Keratinocyte (primary cell): Measurements from ENCODE around the gene HTRA1. TPM values are rescaled to one million over a fixed set of nuclear protein-coding genes. Genes with fewer than 3 reads are reported as not detected.
A peak's percentile ranks its signal among the peaks of the same experiment; 100 is the strongest.

ENCODE experiments used
- DNase-seq: peaks from one replicate; pipeline ENCODE4 v3.0.0-alpha.2; 2011; ENCODE audit warnings: low read depth, missing footprints, low spot score
- FAIRE-seq: peaks from 2 replicates; lab custom pipeline; 2011; peaks lifted over from hg19 to GRCh38; lab: Jason Lieb, UNC
- H2AFZ ChIP-seq: 2 replicates; pipeline ENCODE4 v1.6.0; 2012; ENCODE audit warnings: low read length, control low read depth, inconsistent platforms; ENCODE audit not compliant: control insufficient read depth
- H3K27ac ChIP-seq: 2 replicates; pipeline ENCODE4 v1.5.1; 2011; ENCODE audit warnings: low read length; ENCODE audit not compliant: control insufficient read depth, insufficient read depth
- H3K27me3 ChIP-seq: 3 replicates; pipeline ENCODE4 v1.6.0; 2011; ENCODE audit warnings: low read length; ENCODE audit not compliant: control insufficient read depth, insufficient read depth; ENCODE audit errors: extremely low read depth
- H3K36me3 ChIP-seq, 2 experiments: 2 replicates in 1 of 2; 3 replicates in 1 of 2; pipeline ENCODE4 v1.5.1; 2011; ENCODE audit warnings: low read length in 2 of 2, mild to moderate bottlenecking in 1 of 2; ENCODE audit not compliant: control insufficient read depth in 2 of 2, insufficient read depth in 2 of 2; ENCODE audit errors: extremely low read depth in 1 of 2
- H3K4me1 ChIP-seq: 3 replicates; pipeline ENCODE4 v1.5.1; 2011; ENCODE audit warnings: low read length; ENCODE audit not compliant: control insufficient read depth, insufficient read depth; ENCODE audit errors: extremely low read depth
- H3K4me2 ChIP-seq: 3 replicates; pipeline ENCODE4 v1.6.0; 2011; ENCODE audit warnings: low read depth, low read length; ENCODE audit not compliant: control insufficient read depth, insufficient read depth; ENCODE audit errors: extremely low read depth
- H3K4me3 ChIP-seq, 3 experiments: fragments of 200-600 bp in 1 of 3; sonication (generic) in 1 of 3; 2 replicates in 2 of 3; 3 replicates in 1 of 3; pipeline ENCODE4 v1.5.1; 2011 to 2016; ENCODE audit warnings: low read length in 3 of 3, mild to moderate bottlenecking in 3 of 3, control low read depth in 2 of 3, inconsistent platforms in 1 of 3, low read depth in 1 of 3, mixed read lengths in 1 of 3, mixed run types in 1 of 3, moderate library complexity in 1 of 3; ENCODE audit not compliant: control insufficient read depth in 2 of 3, insufficient read depth in 2 of 3; ENCODE audit errors: extremely low read depth in 1 of 3
- H3K79me2 ChIP-seq: 2 replicates; pipeline ENCODE4 v1.6.0; 2012; ENCODE audit warnings: low read length; ENCODE audit not compliant: control insufficient read depth, insufficient read depth
- H3K9ac ChIP-seq: 3 replicates; pipeline ENCODE4 v1.6.0; 2011; ENCODE audit warnings: low read length; ENCODE audit not compliant: control insufficient read depth, insufficient read depth; ENCODE audit errors: extremely low read depth
- H3K9me1 ChIP-seq: 3 replicates; pipeline ENCODE4 v1.6.0; 2011; ENCODE audit warnings: low read length; ENCODE audit not compliant: control insufficient read depth, insufficient read depth; ENCODE audit errors: extremely low read depth
- H3K9me3 ChIP-seq: 2 replicates; pipeline ENCODE4 v1.5.1; 2012; ENCODE audit warnings: low read depth, low read length; ENCODE audit not compliant: control insufficient read depth
- H4K20me1 ChIP-seq: 3 replicates; pipeline ENCODE4 v1.6.0; 2011; ENCODE audit warnings: low read length; ENCODE audit not compliant: control insufficient read depth, insufficient read depth; ENCODE audit errors: extremely low read depth
- CTCF ChIP-seq, 3 experiments: IDR thresholded peaks in 1 of 3; conservative IDR thresholded peaks in 1 of 3; optimal IDR thresholded peaks in 1 of 3; 2 replicates in 2 of 3; 3 replicates in 1 of 3; pipeline versions ENCODE3 to v1.5.1; 2011; ENCODE audit warnings: low read length in 3 of 3, mild to moderate bottlenecking in 3 of 3, moderate library complexity in 2 of 3, control low read depth in 1 of 3, inconsistent platforms in 1 of 3; ENCODE audit not compliant: insufficient read depth in 2 of 3; ENCODE audit errors: extremely low read depth in 1 of 3
- EZH2 ChIP-seq: IDR thresholded peaks from one replicate; pipeline ENCODE4 v1.6.1; 2012; ENCODE audit warnings: inconsistent platforms, mild to moderate bottlenecking, low read length, moderate library complexity
- dilution Hi-C: fragments of 300-500 bp; cut with MboI; formaldehyde crosslinking; loops from one replicate; pipeline ENCODE4 v1.7.0; 2020; ENCODE audit warnings: low sequenced_read_pairs; ENCODE audit not compliant: extremely low pct_ligation_motif_present
- polyA minus RNA-seq, 3 experiments: library from RNA; depleted of rRNA, polyadenylated mRNA; stranded (reverse); fragments of >200 nt; gene quantifications; 1 replicate in 1 of 3; 2 replicates in 1 of 3; 3 replicates in 1 of 3; pipeline ENCODE4 v1.2.3, GENCODE V29; 2011
- polyA plus RNA-seq, 5 experiments: library from polyadenylated mRNA; depleted of rRNA in 3 of 5; stranded (reverse) in 3 of 5; stranded (forward) in 1 of 5; unstranded in 1 of 5; fragments of >200 nt; gene quantifications; 1 replicate in 1 of 5; 2 replicates in 3 of 5; 3 replicates in 1 of 5; pipeline versions ENCODE4 v1.2.1 to v1.2.3, GENCODE V29; 2011 to 2012; ENCODE audit warnings: missing spikeins in 2 of 5, low read depth in 1 of 5, low replicate concordance in 1 of 5

HTRA1 gene
- polyA plus RNA-seq (353 to 506 TPM (median 412 TPM) in 3 replicates), polyA minus RNA-seq (106 to 221 TPM (median 187 TPM) in 3 replicates)
- 77.7 TPM for polyA plus RNA-seq (2011; ENCODE audit: low read depth)
- polyA plus RNA-seq (2011; cell fraction: cytosol; rRNA removed): 332 and 372 TPM in 2 replicates
- polyA plus RNA-seq (2011; cell fraction: nucleus; rRNA removed): 463 and 555 TPM in 2 replicates
- 189 and 262 TPM in 2 replicates for polyA plus RNA-seq (2012; ENCODE audit: low replicate concordance)
- polyA minus RNA-seq (2011; cell fraction: cytosol; rRNA and poly(A)+ RNA removed): 191 TPM
- polyA minus RNA-seq (2011; cell fraction: nucleus; rRNA and poly(A)+ RNA removed): 118 and 182 TPM in 2 replicates

GRCh38 chr10:122461367-122461728 lies at the start of gene HTRA1:
Gene HTRA1, plus strand, starts transcription at chr10:122461553. Its CDS starts 100 bp downstream, at chr10:122461653.
- H3K9ac ChIP-seq: peak within 1 kb of the TSS; percentile 83
- dilution Hi-C loops: no loop called here
- H3K36me3 ChIP-seq: peaks cover 0 to 9% of the 10 kb centered on the region in 2 experiments
- peak within 1 kb of the TSS; percentile 87 for H3K4me2 ChIP-seq
- peaks cover 25% of the 10 kb centered on the region for H3K4me1 ChIP-seq
- H3K27ac ChIP-seq: peak within 1 kb of the TSS; percentile 75
- no peaks in the 10 kb centered on the region for H3K27me3 ChIP-seq
- no peaks in the 10 kb centered on the region for H3K9me3 ChIP-seq
- FAIRE-seq (no peak), DNase-seq (no peak)
- TF ChIP-seq CTCF (optimal IDR thresholded peaks at IDR 0.05 in 1 of 3, IDR thresholded peaks at IDR 0.05 in 1 of 3, conservative IDR thresholded peaks at IDR 0.05 in 1 of 3; ENCODE audit: extremely low read depth in 1 of 3, insufficient read depth in 2 of 3, low read length in 3 of 3) (no peak), EZH2 (no peak)
- H3K4me3 ChIP-seq: peak within 1 kb of the TSS; percentile 76 to 96 (median 93)
- no peaks in the 10 kb centered on the region for H3K9me1 ChIP-seq
- H2AFZ ChIP-seq: peak within 1 kb of the TSS; percentile 33
- H4K20me1 ChIP-seq: peaks cover 2% of the 10 kb centered on the region
- peaks cover 44% of the 10 kb centered on the region for H3K79me2 ChIP-seq

- no peaks in the 10 kb centered on the region for H4K20me1 ChIP-seq
- H3K4me3 ChIP-seq: no peak overlapping the region
- no peak overlapping the region for H3K4me2 ChIP-seq
- dilution Hi-C loops: no loop called here
- H3K79me2 ChIP-seq: no peaks in the 10 kb centered on the region
- no peaks in the 10 kb centered on the region for H3K27me3 ChIP-seq
- H3K9ac ChIP-seq: no peak overlapping the region
- no peaks in the 10 kb centered on the region for H3K9me1 ChIP-seq
- H3K36me3 ChIP-seq: peaks cover 4% of the 10 kb centered on the region in 2 experiments
- H3K9me3 ChIP-seq: no peaks in the 10 kb centered on the region
- peaks cover 6% of the 10 kb centered on the region for H3K4me1 ChIP-seq
- DNase-seq: no peak
- no peak for FAIRE-seq
- no peak overlapping the region for H3K27ac ChIP-seq
- TF ChIP-seq EZH2 (no peak), CTCF (optimal IDR thresholded peaks at IDR 0.05 in 1 of 3, IDR thresholded peaks at IDR 0.05 in 1 of 3, conservative IDR thresholded peaks at IDR 0.05 in 1 of 3; ENCODE audit: extremely low read depth in 1 of 3, insufficient read depth in 2 of 3, low read length in 3 of 3) (no peak)
- H2AFZ ChIP-seq: no peak overlapping the region
Measured at GRCh38 chr10:122413327-122413726, 48.0 kb upstream of the HTRA1 start.
